HG02943 (cell line): Measurements from ENCODE around the gene CRKL.
A peak's percentile ranks its signal among the peaks of the same experiment; 100 is the strongest.
"Not testable (repeated sequence)": the region's sequence is repeated elsewhere in the genome, so short reads cannot be mapped to it uniquely, and the experiment has no call there.

Experiments used
- ATAC-seq: cut with Tn5 transposase; IDR thresholded peaks from one replicate; pipeline ENCODE4 v1.9.1; 2021; ENCODE audit warnings: mild to moderate bottlenecking, low read depth, moderate library complexity; ENCODE audit not compliant: unreplicated experiment

CRKL gene

DNA sequence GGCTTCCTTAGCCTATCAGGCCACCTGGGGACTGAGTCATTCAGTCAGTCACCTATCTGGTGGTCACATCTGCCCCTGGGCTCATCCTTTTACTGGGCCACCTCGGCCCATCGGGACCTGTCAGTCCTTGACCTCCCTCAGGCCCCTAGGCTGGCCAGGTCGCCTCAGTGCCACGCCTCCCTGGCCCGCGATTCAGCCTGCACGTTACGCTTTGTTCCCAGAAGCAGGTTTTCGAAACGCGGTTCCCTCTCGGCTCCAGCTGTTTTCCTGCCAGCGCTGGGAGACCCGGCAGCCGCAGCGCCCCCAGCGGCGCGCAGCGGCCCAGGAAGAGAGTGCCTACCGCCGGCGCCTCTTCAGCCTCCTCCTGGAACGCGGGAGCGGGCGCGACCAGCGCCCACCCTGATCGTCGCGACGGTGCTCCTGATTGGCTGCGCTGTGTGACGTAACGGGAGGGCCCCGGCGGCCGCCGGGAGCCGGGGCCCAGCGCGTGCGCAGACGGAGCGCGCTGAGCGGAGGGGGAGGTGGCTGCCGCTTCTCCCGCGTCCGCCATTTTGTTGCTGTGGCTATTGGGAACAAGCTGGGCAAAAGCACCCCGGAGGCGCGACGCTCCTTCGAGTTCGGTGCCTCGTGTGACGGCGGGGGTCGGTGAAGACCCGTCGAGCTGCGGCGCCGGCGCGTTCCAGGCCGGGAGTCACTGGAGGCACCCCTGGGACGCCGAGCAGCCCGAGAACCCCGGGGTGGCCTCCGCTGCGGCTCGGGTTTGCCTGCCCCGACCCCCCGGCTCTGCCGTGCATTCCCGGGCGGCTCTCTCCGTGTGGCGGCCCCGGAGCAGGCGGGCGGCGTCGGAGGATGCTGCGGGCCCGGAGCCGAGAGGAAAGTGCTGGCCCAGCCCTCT, at the start of gene CRKL:
CRKL (plus strand) TSS at position 492 of the 895 bp plus-strand sequence. CDS start 528 bp downstream, outside the sequence.
- ATAC-seq = peak; percentile 90

- ATAC-seq = no peak
Measured at GRCh38 chr22:20868025-20868962, 48.9 kb upstream of the CRKL start.

GRCh38 chr22:20869234-20869633, 48.0 kb upstream of the CRKL start:
- ATAC-seq = no peak

DNA sequence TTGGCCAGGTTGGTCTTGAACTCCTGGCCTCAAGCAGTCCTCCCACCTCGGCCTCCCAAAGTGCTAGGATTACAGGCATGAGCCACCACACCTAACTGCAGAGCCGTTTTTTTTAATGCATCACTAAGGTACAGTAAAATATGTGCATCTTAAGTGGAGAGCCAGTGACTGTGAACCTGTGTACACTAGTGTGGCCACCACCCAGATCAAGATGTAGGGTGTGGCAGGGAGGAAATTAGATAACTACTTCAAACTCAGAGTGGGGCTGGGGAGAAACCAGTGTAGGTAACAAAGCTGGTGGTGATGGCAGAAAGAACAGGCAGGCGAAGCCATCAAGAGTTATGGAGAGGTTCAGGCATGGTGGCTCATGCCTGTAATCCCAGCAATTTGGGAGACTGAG, 44.0 kb upstream of the CRKL start:
- no peak for ATAC-seq

DNA sequence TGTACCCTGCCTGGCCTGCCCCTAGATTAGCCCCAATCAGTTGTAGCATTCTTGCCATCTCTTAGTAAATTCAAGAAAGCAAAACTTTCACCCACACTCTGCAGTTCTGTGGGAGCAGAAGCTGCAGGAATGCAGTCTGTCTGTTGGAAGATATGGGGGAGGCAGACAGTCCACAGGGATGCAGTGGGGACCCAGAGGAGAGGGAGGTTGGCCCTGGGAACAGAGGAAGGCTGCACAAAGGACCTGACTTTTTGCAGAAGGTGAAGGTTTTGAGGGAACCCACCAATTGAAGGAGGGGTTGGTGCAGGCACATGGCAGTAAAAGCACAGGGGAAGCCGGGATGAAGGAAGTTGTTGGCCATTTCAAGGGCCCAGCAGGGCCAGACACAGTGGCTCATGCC, 41.9 kb upstream of the CRKL start:
- ATAC-seq = no peak

GRCh38 chr22:20877715-20878114, 39.5 kb upstream of the CRKL start:
- no peak for ATAC-seq

GRCh38 chr22:20881231-20881630, 36.0 kb upstream of the CRKL start:
- no peak for ATAC-seq

DNA sequence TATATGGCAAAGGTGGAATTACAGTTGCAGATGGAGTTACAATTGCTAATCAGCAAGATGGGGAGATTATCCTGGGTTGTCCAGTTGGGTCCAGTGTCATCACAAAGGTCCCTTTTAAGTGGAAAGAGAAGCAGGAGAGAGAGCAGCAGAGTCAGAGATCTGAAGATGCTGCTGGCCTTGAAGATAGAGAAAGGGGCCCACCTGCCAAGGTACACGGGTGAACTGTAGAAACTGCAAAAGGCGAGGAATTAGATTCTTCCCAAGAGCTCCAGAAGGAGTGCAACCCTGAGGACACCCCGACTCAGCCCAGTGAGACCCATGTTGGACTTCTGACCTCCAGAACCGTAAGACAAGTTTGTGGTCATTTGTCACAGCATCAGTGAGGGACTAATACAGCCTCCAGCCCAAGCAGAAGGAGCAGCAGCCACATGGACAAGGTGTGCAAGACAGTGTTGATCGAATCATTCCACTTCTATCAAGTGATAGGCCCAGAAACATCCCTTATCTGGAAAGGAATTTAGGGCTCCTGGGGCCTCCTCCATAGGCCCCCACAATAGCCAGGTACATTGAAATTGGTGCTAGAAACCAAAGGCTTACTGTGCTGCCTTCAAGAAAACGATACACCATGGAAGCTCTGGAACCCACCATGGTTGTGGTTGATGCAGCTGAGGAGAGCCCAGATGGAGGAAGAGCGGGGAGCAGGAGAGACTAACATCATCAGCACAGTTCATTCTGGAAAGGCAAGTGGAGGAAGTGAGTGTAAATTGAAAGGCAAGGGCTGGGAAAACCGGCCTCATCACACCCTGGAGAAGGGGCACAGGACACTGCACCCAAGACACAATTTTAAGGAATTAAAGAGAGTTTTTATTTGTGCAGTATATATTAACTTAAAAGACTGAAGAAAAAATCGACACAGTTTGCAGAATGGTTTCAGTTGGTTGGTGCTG, 35.1 kb upstream of the CRKL start:
- no peak for ATAC-seq

GRCh38 chr22:20882855-20883254, 34.4 kb upstream of the CRKL start:
- ATAC-seq = no peak

GRCh38 chr22:20884454-20884853, 32.8 kb upstream of the CRKL start:
- no peak for ATAC-seq

DNA sequence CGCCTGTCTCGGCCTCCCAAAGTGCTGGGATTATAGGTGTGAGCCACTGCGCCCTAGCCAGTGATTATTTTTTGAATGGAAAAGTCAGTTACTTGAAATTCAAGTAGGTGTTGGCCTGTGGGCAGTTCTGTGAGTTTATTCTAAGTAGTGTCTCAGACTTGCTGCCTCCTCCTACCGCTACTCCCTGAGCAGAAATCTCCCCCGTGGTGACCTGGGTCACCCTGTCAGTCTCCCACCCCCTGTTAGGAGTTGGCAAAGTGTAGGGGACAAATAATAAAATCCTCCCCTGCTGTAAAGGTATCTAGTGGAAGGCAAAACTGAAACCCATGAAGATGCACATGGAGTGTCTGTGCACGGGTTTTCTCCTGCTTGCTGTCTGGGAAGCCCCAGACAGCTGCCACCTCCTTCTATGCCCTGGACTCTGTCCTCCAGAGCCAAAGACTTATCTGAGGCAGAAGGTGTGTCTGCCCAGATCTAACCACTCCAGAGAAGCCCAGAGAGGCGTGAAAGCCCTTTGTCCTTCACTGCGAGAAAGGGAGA, 32.1 kb upstream of the CRKL start:
- no peak for ATAC-seq

DNA sequence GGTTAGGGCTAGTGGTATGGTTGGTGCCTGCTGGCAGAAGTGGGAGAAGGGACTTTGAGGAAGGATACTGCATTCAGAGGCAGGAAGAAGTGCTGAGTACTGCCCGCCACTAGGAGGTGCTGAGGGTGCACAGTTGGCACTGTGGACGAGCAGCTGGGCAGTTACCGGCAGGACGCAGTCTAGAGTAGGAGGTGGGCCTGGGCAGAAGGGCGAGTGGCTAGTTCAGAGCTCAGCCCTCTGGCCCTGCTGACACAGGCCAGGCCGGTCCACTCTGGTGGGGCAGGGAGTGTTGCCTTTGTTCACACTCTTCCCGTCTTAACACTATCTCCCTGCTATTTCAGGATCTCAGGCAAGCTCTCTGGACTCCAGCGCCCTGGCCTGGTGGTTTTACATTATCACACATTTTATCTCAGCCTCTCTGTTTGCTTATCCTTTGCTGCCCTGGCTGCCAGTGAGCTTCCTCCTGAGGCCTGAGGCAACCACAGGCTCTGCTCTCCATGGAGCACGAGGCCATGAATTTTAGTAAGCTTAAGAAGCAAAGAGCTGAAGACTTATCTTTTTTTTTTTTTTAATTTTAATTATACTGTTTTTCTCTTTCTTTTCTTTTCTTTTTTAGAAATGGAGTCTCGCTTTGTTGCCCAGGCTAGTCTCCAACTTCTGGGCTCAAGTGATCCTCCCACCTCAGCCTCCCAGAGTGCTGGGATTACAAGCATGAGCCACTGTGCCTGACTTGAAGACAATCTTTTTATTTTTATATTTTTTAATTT, 31.5 kb upstream of the CRKL start:
- no peak for ATAC-seq

DNA sequence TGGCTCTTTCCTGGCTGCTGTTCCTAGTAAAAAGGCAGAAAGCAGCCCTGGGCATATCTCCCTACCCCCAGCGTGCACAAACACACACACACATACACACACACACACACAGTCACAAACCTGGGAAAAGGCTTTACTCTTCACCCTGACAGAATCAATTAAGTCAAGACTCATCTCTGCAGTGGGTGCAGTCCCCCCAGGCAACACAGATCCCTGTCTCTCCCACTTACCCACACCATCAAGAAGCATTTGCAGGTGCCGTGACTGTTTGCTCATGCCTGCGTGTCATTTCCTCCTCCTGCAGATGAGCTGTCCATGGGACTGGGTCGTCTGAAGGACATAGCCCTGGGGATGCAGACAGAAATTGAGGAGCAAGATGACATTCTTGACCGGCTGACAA, 29.8 kb upstream of the CRKL start:
- no peak for ATAC-seq

DNA sequence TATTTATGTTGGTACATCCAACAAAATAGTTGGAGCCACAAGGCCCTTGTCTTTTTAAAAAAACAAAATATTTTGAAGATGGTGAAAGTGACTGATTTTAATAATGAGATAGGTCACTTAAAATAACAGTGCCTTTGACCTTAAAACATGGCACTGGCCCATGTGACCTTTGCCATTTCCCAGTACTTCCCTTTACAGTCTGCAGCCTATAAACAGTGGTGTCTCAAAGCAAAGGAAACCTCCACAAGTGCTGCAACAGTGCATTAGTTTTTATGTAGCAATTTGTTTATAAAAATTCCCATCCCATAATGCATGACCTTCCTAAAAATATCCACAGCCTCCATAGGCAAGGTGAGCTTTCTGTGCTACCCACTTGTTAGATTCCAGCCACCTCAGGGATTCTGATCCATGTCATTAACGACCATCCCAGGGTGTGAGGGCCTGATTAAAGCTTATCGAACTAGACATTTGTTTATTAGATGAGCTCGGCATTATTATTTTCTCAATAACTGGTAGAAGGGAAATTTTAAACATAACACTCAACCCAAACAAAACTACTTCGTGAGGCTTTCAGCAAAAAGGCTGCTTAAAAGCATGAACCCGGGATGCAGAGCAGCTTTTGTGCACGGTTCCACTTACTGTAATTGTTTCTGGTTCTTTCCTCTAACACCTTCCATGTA, 28.0 kb upstream of the CRKL start:
- ATAC-seq = no peak

DNA sequence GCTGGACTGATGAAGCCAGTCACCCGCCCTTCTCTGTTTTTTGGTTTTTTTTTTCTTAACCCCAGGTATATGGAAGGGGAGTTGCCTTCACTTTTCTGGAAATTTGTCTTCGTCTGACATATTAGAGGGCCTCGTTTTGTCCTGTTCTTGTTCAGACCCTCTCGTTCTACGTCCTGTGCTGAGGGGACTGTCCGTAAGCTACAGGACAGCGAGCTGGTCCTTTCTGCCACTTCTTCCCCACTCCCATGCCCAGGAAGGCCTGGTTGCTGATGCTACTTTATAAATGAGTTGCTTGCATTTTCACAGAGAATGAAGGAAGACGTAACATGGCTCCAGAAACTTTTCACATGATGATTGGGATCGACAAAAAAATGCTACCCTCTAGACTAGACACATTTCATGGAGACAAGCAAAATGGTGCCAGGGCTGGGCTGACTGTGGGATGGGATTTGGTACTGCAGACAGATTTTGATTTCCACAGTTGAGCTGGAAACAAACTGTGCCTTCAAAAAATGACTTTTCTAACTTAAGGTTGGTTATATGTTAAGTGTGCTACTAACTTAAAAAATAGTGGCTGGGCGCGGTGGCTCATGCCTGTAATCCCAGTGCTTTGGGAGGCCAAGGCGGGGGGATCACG, 27.2 kb upstream of the CRKL start:
- ATAC-seq = no peak

GRCh38 chr22:20890975-20891374, 26.2 kb upstream of the CRKL start:
- no peak for ATAC-seq

DNA sequence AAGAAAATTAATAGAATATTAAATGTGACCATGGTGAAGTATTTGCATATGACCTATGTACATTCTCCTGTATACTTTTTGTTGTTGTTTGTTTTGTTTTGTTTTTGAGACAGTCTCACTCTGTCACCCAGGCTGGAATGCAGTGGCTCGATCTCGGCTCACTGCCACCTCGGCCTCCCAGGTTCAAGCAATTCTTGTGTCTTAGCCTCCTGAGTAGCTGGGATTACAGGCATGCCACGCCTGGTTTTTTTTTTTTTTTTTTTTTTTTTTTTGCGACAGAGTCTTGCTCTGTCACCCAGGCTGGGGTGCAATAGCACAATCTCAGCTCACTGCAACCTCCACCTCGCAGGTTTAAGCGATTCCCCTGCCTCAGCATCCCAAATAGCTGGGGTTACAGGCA, 19.5 kb upstream of the CRKL start:
- ATAC-seq = not testable (repeated sequence)

- no peak for ATAC-seq
Measured at GRCh38 chr22:20899827-20900423, 17.3 kb upstream of the CRKL start.
